Smooth muscle cell (in vitro differentiated cells): ENCODE data around the gene SUZ12. TPM values are rescaled to one million over a fixed set of nuclear protein-coding genes. Genes with fewer than 3 reads are reported as not detected.

ENCODE experiments used
- DNase-seq: peaks from one replicate; lab custom pipeline; 2025; ENCODE audit not compliant: unreplicated experiment; lab: John Stamatoyannopoulos, UW
- H2AFZ ChIP-seq: fragments of 200-600 bp; sonication (generic); 2 replicates; pipeline ENCODE4 v1.6.0; 2016; ENCODE audit warnings: antibody characterized with exemption, low read depth, mild to moderate bottlenecking
- H3F3A ChIP-seq: fragments of 200-600 bp; sonication (generic); 2 replicates; pipeline ENCODE4 v1.6.0; 2017; ENCODE audit warnings: antibody characterized with exemption, low read depth
- H3K27ac ChIP-seq: fragments of 200-600 bp; sonication (generic); 2 replicates; pipeline ENCODE4 v1.5.1; 2016; ENCODE audit warnings: low read depth, mild to moderate bottlenecking
- H3K27me3 ChIP-seq: fragments of 200-600 bp; sonication (generic); 2 replicates; pipeline ENCODE4 v1.6.1; 2016; ENCODE audit warnings: low read depth, mild to moderate bottlenecking
- H3K36me3 ChIP-seq: fragments of 200-600 bp; sonication (generic); 2 replicates; pipeline ENCODE4 v1.5.1; 2016; ENCODE audit warnings: low read depth
- H3K4me1 ChIP-seq: fragments of 200-600 bp; sonication (generic); 2 replicates; pipeline ENCODE4 v1.5.1; 2016; ENCODE audit warnings: low read depth
- H3K4me2 ChIP-seq: fragments of 200-600 bp; sonication (generic); 2 replicates; pipeline ENCODE4 v1.6.0; 2016; ENCODE audit warnings: mild to moderate bottlenecking
- H3K4me3 ChIP-seq: fragments of 200-600 bp; sonication (generic); 2 replicates; pipeline ENCODE4 v1.5.1; 2016; ENCODE audit warnings: mild to moderate bottlenecking
- H3K79me2 ChIP-seq: fragments of 200-600 bp; sonication (generic); 2 replicates; pipeline ENCODE4 v1.6.0; 2016; ENCODE audit warnings: low read depth, mild to moderate bottlenecking
- H3K9ac ChIP-seq: fragments of 200-600 bp; sonication (generic); 2 replicates; pipeline ENCODE4 v1.6.0; 2016; ENCODE audit warnings: low read depth
- H3K9me3 ChIP-seq: fragments of 200-600 bp; sonication (generic); replicated peaks from 2 replicates; pipeline ENCODE4 v1.5.1; 2016; ENCODE audit warnings: low read depth
- H4K20me1 ChIP-seq: fragments of 200-600 bp; sonication (generic); 2 replicates; pipeline ENCODE4 v1.6.0; 2016; ENCODE audit warnings: low read depth
- CTCF ChIP-seq: fragments of 200-600 bp; sonication (generic); IDR thresholded peaks from 2 replicates; pipeline ENCODE4 v1.5.1; 2017; ENCODE audit warnings: borderline replicate concordance, mild to moderate bottlenecking, antibody characterized with exemption; ENCODE audit not compliant: insufficient read depth, poor library complexity, severe bottlenecking
- WGBS: methylation state at CpG from one replicate; pipeline ENCODE4 v1.1.7; 2016; ENCODE audit warnings: low lambda C conversion rate; 5-methylcytosine and 5-hydroxymethylcytosine counted together
- polyA plus RNA-seq: library from polyadenylated mRNA; unstranded; fragments of >200 nt; fragmentation: Nextera tagmentation; extraction: Ambion mirVana; gene quantifications from 2 replicates; pipeline ENCODE4 v1.2.1, GENCODE V29; 2016
- total RNA-seq: library from RNA; depleted of rRNA; stranded (reverse); fragments of >200 nt; gene quantifications from 2 replicates; pipeline ENCODE4 v1.2.3, GENCODE V29; 2014

SUZ12 gene
- total and polyA plus RNA-seq, 2 experiments from 2014 or later, result 11.1 to 26.3 TPM

- H3K27me3 ChIP-seq, result no peaks in the 10 kb centered on the region
- no peak overlapping the region for H3K4me3 ChIP-seq
- H3K36me3 ChIP-seq, result peaks cover 35% of the 10 kb centered on the region
- TF ChIP-seq CTCF, result no peak
- no peak overlapping the region for H2AFZ ChIP-seq
- DNase-seq, result no peak
- H3K4me1 ChIP-seq, result no peaks in the 10 kb centered on the region
- H3F3A ChIP-seq, result no peaks in the 10 kb centered on the region
- H3K4me2 ChIP-seq, result no peak overlapping the region
- H4K20me1 ChIP-seq, result no peaks in the 10 kb centered on the region
- H3K9ac ChIP-seq, result no peak overlapping the region
- WGBS, result 97% methylated on average over 6 of the region's 6 CpGs
- H3K9me3 ChIP-seq, result no peaks in the 10 kb centered on the region
- H3K27ac ChIP-seq, result no peak overlapping the region
- no peaks in the 10 kb centered on the region for H3K79me2 ChIP-seq
Observed at GRCh38 chr17:31997005-31997404, 60.2 kb downstream of the SUZ12 start.

- peak; percentile 96 for TF ChIP-seq CTCF
- Histone ChIP-seq H3K79me2 (peaks cover 29% of the 10 kb centered on the region), H3K4me1 (no peaks in the 10 kb centered on the region), H3K36me3 (no peaks in the 10 kb centered on the region), H3K9ac (peak within 1 kb of the TSS; percentile 70), H3K4me2 (peak within 1 kb of the TSS; percentile 97), H4K20me1 (peaks cover 27% of the 10 kb centered on the region), H2AFZ (peak within 1 kb of the TSS; percentile 90), H3F3A (peaks cover 5% of the 10 kb centered on the region), H3K4me3 (peak within 1 kb of the TSS; percentile 91), H3K9me3 (no peaks in the 10 kb centered on the region), H3K27ac (no peak within 1 kb of the TSS), H3K27me3 (no peaks in the 10 kb centered on the region)
- DNase-seq, result peak; percentile 65
- WGBS, result 3% methylated on average over 34 of the region's 51 CpGs
Observed at GRCh38 chr17:32006957-32007462, 70.2 kb downstream of the SUZ12 start, which contains the start of gene LRRC37B. LRRC37B (plus strand) TSS chr17:32007383; CDS start chr17:32021393, 14,010 bp downstream.

- Histone ChIP-seq H3K79me2 (peaks cover 36% of the 10 kb centered on the region), H3F3A (peaks cover 5% of the 10 kb centered on the region), H4K20me1 (peaks cover 32% of the 10 kb centered on the region), H3K9me3 (no peaks in the 10 kb centered on the region), H3K4me3 (peak overlapping the region; percentile 91), H2AFZ (peak overlapping the region; percentile 90), H3K36me3 (no peaks in the 10 kb centered on the region), H3K4me2 (peak overlapping the region; percentile 97), H3K27me3 (no peaks in the 10 kb centered on the region), H3K27ac (no peak overlapping the region), H3K9ac (peak overlapping the region; percentile 70), H3K4me1 (no peaks in the 10 kb centered on the region)
- TF ChIP-seq CTCF, result no peak
- no peak for DNase-seq
- 1% methylated on average over 47 of the region's 80 CpGs for WGBS
Observed at GRCh38 chr17:32007463-32008298, 70.9 kb downstream of the SUZ12 start.
